Erythroblast (primary cell): ENCODE data around the gene MAD1L1.

Experiments used
- GATA1 ChIP-seq: IDR thresholded peaks from 2 replicates; pipeline ENCODE4 v1.6.1; 2011; ENCODE audit warnings: low read depth, mild to moderate bottlenecking, control low read depth, low read length, moderate library complexity
- POLR2A ChIP-seq: IDR thresholded peaks from 2 replicates; pipeline ENCODE4 v1.6.1; 2011; ENCODE audit warnings: mild to moderate bottlenecking, low read length

DNA sequence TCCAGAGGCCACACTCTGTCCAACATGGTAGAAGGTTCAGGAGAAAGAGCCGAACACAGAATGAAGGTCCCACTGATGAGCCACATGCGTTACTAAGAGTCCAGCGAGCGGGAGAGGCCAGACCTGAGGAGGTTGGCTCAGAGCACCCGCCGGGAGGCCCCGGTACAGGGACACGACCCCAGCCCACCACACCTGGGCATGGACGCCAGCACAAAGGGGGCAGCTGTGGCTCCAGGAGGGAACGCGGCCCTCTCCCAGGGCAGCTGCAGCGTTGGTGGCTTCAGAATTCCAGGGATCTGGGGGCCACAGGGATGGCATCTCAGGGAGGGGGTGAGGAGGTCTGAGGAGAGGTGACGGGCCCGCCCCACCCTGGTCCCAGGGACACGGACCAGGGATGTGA is 280.0 kb downstream of the MAD1L1 start:
- TF ChIP-seq POLR2A, result no peak
- no peak for TF ChIP-seq GATA1
